Measurements from ENCODE around the gene GSG1L2. TPM values are rescaled to one million over a fixed set of nuclear protein-coding genes. Genes with fewer than 3 reads are reported as not detected.

Gene GSG1L2
- total and polyA plus RNA-seq, 2 of the 13 experiments (the other 11 are each of a cell fraction or from before 2014, with no cell fraction given): not detected

DNA sequence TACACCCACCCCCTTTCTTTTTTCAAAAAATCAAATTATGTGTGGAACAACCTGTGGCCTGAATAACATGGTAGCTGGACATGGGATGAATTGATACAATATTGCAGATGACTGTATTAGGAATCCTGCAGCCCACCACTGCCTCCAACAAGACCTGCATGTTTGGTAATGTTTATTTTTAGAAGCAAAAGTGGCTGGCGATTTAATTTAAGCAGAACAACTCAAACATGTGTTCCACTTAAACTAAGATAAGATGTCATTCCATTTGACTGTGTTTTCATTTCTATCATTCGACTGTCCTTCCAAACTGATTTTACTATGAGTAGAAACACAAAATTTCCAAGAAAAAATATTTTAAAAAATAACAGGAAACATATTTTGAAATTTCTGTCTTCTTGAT, 20.4 kb downstream of the GSG1L2 start (continued):
- no peak for TF ChIP-seq PHF20 (CRISPR knock-in tag; IDR thresholded peaks at IDR 0.05)

DNA sequence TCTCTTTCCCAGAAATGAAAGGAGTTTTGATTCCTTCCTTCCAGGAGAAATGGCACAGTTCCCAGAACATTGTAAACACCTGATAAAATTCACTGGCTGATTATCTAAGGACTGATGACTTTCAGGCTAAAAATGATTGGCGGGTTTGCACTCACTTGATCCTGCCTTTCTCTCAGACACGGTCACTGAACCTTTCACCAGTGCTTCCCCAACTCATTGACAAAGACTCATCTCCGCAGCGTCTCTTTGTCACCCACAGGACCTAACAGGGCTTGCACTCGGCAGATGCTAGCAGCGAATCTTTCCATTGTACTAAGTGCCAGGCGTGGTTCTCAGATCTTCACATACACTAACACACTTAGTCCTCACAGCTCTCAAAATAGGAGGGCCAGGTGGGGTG, 23.2 kb downstream of the GSG1L2 start:
- CTCF ChIA-PET (ENCODE audit: low intra/inter-chr PET ratio, low total read pairs): no interaction called here
- Histone ChIP-seq H3K36me3 (replicated peaks in 1 of 2; ENCODE audit: control insufficient read depth in 1 of 2, insufficient read depth in 2 of 2, low read length in 2 of 2) (no peaks in the 10 kb centered on the region), H3K4me2 (ENCODE audit: low read depth, low read length) (no peak overlapping the region), H3K79me2 (ENCODE audit: insufficient read depth, low read length) (no peaks in the 10 kb centered on the region), H3K9me3 (ENCODE audit: low read length) (no peaks in the 10 kb centered on the region), H3K27me3 (ENCODE audit: control insufficient read depth in 1 of 2, insufficient read depth in 2 of 2, low read length in 2 of 2) (peaks cover 0 to 22% of the 10 kb centered on the region in 2 experiments; a peak in 3 of 5 replicates), H3K4me1 (ENCODE audit: insufficient read depth, low read length) (no peaks in the 10 kb centered on the region), H3K27ac (ENCODE audit: extremely low read length, insufficient read depth, low read length) (no peak overlapping the region), H4K20me1 (ENCODE audit: insufficient read depth, low read length) (no peaks in the 10 kb centered on the region), H2AFZ (ENCODE audit: low read length) (no peak overlapping the region), H3K9ac (ENCODE audit: insufficient read depth, low read depth, low read length) (no peak overlapping the region), H3K4me3 (replicated peaks in 1 of 3; ENCODE audit: insufficient read depth in 1 of 3, low read depth in 2 of 3, low read length in 3 of 3) (no peak overlapping the region)
- 11% methylated on average over 7 of the region's 7 CpGs for WGBS (ENCODE audit: low lambda C conversion rate)
- no peak for TF ChIP-seq FOXP1 (IDR thresholded peaks at IDR 0.05)
- TF ChIP-seq FOXP1 (CRISPR knock-in tag; IDR thresholded peaks at IDR 0.05): no peak
- TF ChIP-seq RXRB (CRISPR knock-in tag; IDR thresholded peaks at IDR 0.05; ENCODE audit: borderline replicate concordance): no peak
- no peak for TF ChIP-seq AGO2 (optimal IDR thresholded peaks at IDR 0.05; ENCODE audit: low read depth, low read length)
- TF ChIP-seq TBX3 (IDR thresholded peaks at IDR 0.05; ENCODE audit: borderline replicate concordance): no peak
- TF ChIP-seq, protein P1, sequence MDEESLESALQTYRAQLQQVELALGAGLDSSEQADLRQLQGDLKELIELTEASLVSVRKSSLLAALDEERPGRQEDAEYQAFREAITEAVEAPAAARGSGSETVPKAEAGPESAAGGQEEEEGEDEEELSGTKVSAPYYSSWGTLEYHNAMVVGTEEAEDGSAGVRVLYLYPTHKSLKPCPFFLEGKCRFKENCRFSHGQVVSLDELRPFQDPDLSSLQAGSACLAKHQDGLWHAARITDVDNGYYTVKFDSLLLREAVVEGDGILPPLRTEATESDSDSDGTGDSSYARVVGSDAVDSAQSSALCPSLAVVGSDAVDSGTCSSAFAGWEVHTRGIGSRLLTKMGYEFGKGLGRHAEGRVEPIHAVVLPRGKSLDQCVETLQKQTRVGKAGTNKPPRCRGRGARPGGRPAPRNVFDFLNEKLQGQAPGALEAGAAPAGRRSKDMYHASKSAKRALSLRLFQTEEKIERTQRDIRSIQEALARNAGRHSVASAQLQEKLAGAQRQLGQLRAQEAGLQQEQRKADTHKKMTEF (CRISPR knock-in tag; IDR thresholded peaks at IDR 0.05): no peak
- in situ Hi-C loops (cut with HindIII; ENCODE audit: extremely low pct_ligation_motif_present, low pct_unique_long_range_greater_than_20kb): no loop called here
- no TSS peak for BruUV-seq (replicated peaks)
- POLR2A ChIA-PET: no interaction called here
- intact Hi-C loops (cut with micrococcal nuclease; ENCODE audit: unreplicated experiment): no loop called here
- ATAC-seq (no peak), DNase-seq (ENCODE audit: low spot score) (no peak), FAIRE-seq (no peak)

- Histone ChIP-seq H3K79me2 (ENCODE audit: insufficient read depth, low read length) (no peaks in the 10 kb centered on the region), H3K27ac (ENCODE audit: extremely low read length, insufficient read depth, low read length) (no peak overlapping the region), H3K4me2 (ENCODE audit: low read depth, low read length) (no peak overlapping the region), H3K36me3 (replicated peaks in 1 of 2; ENCODE audit: control insufficient read depth in 1 of 2, insufficient read depth in 2 of 2, low read length in 2 of 2) (no peaks in the 10 kb centered on the region), H2AFZ (ENCODE audit: low read length) (no peak overlapping the region), H3K4me3 (replicated peaks in 1 of 3; ENCODE audit: insufficient read depth in 1 of 3, low read depth in 2 of 3, low read length in 3 of 3) (no peak overlapping the region), H3K4me1 (ENCODE audit: insufficient read depth, low read length) (no peaks in the 10 kb centered on the region), H4K20me1 (ENCODE audit: insufficient read depth, low read length) (no peaks in the 10 kb centered on the region), H3K9ac (ENCODE audit: insufficient read depth, low read depth, low read length) (no peak overlapping the region), H3K9me3 (ENCODE audit: low read length) (no peaks in the 10 kb centered on the region), H3K27me3 (ENCODE audit: control insufficient read depth in 1 of 2, insufficient read depth in 2 of 2, low read length in 2 of 2) (peaks cover 0 to 17% of the 10 kb centered on the region in 2 experiments; a peak in 3 of 5 replicates)
- ChIA-PET POLR2A (no interaction called here), CTCF (ENCODE audit: low intra/inter-chr PET ratio, low total read pairs) (no interaction called here)
- intact Hi-C loops (cut with micrococcal nuclease; ENCODE audit: unreplicated experiment) (no loop called here), in situ Hi-C loops (cut with HindIII; ENCODE audit: extremely low pct_ligation_motif_present, low pct_unique_long_range_greater_than_20kb) (no loop called here)
- ATAC-seq: no peak
- FAIRE-seq: no peak
- no peak for DNase-seq (ENCODE audit: low spot score)
- WGBS (ENCODE audit: low lambda C conversion rate): 50% methylated on average over 3 of the region's 3 CpGs
- TF ChIP-seq HOXA9 (CRISPR knock-in tag; IDR thresholded peaks at IDR 0.05; ENCODE audit: borderline replicate concordance) (no peak), FIP1L1 (IDR thresholded peaks at IDR 0.05; ENCODE audit: borderline replicate concordance, insufficient read depth, low read depth, low read length) (no peak), ZNF10 (CRISPR knock-in tag; IDR thresholded peaks at IDR 0.05; ENCODE audit: borderline replicate concordance, low read depth) (no peak)
- no TSS peak for BruUV-seq (replicated peaks)
Observed at GRCh38 chr17:9798008-9798407, 23.9 kb downstream of the GSG1L2 start.
